Heart right ventricle (tissue), 16 donors: Measurements from ENCODE around the gene SEL1L. TPM values are rescaled to one million over a fixed set of nuclear protein-coding genes. Genes with fewer than 3 reads are reported as not detected.

Experiments used
- ATAC-seq, 8 donors: fragments of 200-7000 bp; cut with Tn5 transposase; one replicate each; pipeline ENCODE4 v1.9.1; 2020; ENCODE audit warnings: mild to moderate bottlenecking in 8 of 8, moderate library complexity in 8 of 8, moderate number of reproducible peaks in 1 of 8
- DNase-seq, 2 donors: peaks; one replicate each; pipeline ENCODE4 v3.0.0-alpha.2; 2020
- H3K27ac ChIP-seq, 10 donors: fragments of 200-600 bp; sonication (generic) in 2 of 10; one replicate each; pipeline versions ENCODE4 v1.5.0 to v1.8.0; 2020 to 2022; ENCODE audit warnings: mild to moderate bottlenecking in 3 of 10
- H3K27me3 ChIP-seq, 7 donors: fragments of 200-600 bp; one replicate each; pipeline ENCODE4 v1.8.0; 2021 to 2022; ENCODE audit warnings: mild to moderate bottlenecking in 2 of 7
- H3K36me3 ChIP-seq, 9 donors: fragments of 200-600 bp; sonication (generic) in 1 of 9; one replicate each; pipeline versions ENCODE4 v1.5.0 to v1.8.0; 2020 to 2022; ENCODE audit warnings: mild to moderate bottlenecking in 2 of 9
- H3K4me1 ChIP-seq, 9 donors: fragments of 200-600 bp; sonication (generic) in 1 of 9; one replicate each; pipeline versions ENCODE4 v1.5.0 to v1.8.0; 2020 to 2022; ENCODE audit warnings: mild to moderate bottlenecking in 4 of 9
- H3K4me3 ChIP-seq, 10 donors: fragments of 200-600 bp; sonication (generic) in 2 of 10; one replicate each; pipeline versions ENCODE4 v1.5.0 to v1.8.0; 2020 to 2022; ENCODE audit warnings: mild to moderate bottlenecking in 7 of 10, moderate library complexity in 2 of 10
- H3K9me3 ChIP-seq, 11 donors: fragments of 200-600 bp in 10 of 11; sonication (generic) in 2 of 11; one replicate each; pipeline versions ENCODE4 v1.5.0 to v1.8.0; 2013 to 2022; ENCODE audit warnings: mild to moderate bottlenecking in 2 of 11, control low read depth in 1 of 11, moderate library complexity in 1 of 11
- WGBS, 2 donors: extraction: QIAGEN DNeasy Blood & Tissue Kit; methylation state at CpG; one replicate each; pipeline ENCODE4 v1.1.7; 2013; ENCODE audit warnings: inconsistent platforms in 1 of 2; 5-methylcytosine and 5-hydroxymethylcytosine counted together
- intact Hi-C, 10 donors: fragments of 100-400 bp; cut with DNase I; formaldehyde crosslinking; loops; one replicate each; pipeline versions ENCODE4 v1.11.1 to v1.14.2; 2022
- polyA plus RNA-seq, 2 donors: library from polyadenylated mRNA; stranded (reverse); fragments of 200-250 nt; gene quantifications; one replicate each; pipeline ENCODE4 v1.2.3, GENCODE V29; 2013
- total RNA-seq, 10 donors: library from RNA; stranded (reverse); fragmentation: NEBNext Ultra II Directional in 3 of 10; extraction: Animal tissue kit (Norgen Biotek cat#: 25700) in 3 of 10; gene quantifications; one replicate each; pipeline versions ENCODE4 v1.2.1 to v1.2.4, GENCODE V29; 2021 to 2023
- TF ChIP-seq, protein P1 (sequence below), 9 donors: fragments of 200-600 bp; sonication (generic) in 2 of 9; IDR thresholded peaks; one replicate each; pipeline versions ENCODE4 v1.5.0 to v1.8.0; 2021 to 2022; ENCODE audit warnings: antibody characterized with exemption in 9 of 9, mild to moderate bottlenecking in 5 of 9, moderate library complexity in 1 of 9
- donor health status: Arrhythmogenic right ventricular cardiomyopathy.
- donor health status: ischemic (EF 13 %, LVEDD 7.1; RV severe dilation, severe dysfunction).
- donor health status: healthy with polysubstance abuse.
- donor health status: DM: no; HTN: yes; CAD: no.
- donor health status: DM: no; HTN: no; CAD: no.
- donor health status: ischemic (EF 25% LVEDD 6.9; RV normal size, moderate dysfunction).
- donor health status: ischemic (EF 25% LVEDD 5.7; RV mildly dilated, moderate dysfunction).
- donor health status: healthy.
- donor health status: DM: yes; HTN: yes; CAD: no.
- donor health status: Ischemic cardiomyopathy.
- donor health status: ischemic (EF 35%, LVEDD 5.7; RV mildly dilated, moderate dysfunction).
- donor health status: nonischemic (EF 11% LVEDD 7.7; RV severe dilation, severe dysfunction).
- donor health status: DM: yes; HTN: yes; CAD: no.
- donor health status: PGD.
- donor health status: ischemic (EF 29% LVEDD 5.4; RV normal size, mild dysfunction).
- donor health status: nonischemic (EF 23%, LVEDD 6.1; RV moderate dilation, normal function).

Gene SEL1L
- total and polyA plus RNA-seq, 12 donors, result 10.6 to 87.7 (median 57.1) TPM

- Histone ChIP-seq H3K4me1 (peaks cover 0 to 37% (median 19%) of the 10 kb centered on the region in 9 donors), H3K27me3 (peaks cover 0 to 34% (median 11%) of the 10 kb centered on the region in 7 donors), H3K4me3 (no peak overlapping the region), H3K36me3 (no peaks in the 10 kb centered on the region), H3K9me3 (no peaks in the 10 kb centered on the region), H3K27ac (peak overlapping the region in 3 of 10 donors; percentile 58 to 77 (median 72))
- no peak for DNase-seq
- no peak for ATAC-seq
- TF ChIP-seq, protein P1, sequence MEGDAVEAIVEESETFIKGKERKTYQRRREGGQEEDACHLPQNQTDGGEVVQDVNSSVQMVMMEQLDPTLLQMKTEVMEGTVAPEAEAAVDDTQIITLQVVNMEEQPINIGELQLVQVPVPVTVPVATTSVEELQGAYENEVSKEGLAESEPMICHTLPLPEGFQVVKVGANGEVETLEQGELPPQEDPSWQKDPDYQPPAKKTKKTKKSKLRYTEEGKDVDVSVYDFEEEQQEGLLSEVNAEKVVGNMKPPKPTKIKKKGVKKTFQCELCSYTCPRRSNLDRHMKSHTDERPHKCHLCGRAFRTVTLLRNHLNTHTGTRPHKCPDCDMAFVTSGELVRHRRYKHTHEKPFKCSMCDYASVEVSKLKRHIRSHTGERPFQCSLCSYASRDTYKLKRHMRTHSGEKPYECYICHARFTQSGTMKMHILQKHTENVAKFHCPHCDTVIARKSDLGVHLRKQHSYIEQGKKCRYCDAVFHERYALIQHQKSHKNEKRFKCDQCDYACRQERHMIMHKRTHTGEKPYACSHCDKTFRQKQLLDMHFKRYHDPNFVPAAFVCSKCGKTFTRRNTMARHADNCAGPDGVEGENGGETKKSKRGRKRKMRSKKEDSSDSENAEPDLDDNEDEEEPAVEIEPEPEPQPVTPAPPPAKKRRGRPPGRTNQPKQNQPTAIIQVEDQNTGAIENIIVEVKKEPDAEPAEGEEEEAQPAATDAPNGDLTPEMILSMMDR (IDR thresholded peaks at IDR 0.05), result no peak
- 37 to 78% methylated on average over 3 of the region's 3 CpGs for WGBS, 2 donors
- intact Hi-C loops, result loop anchor here in 5 of 10 donors (5.0 to 10.0 kb wide), 4 partner anchors 179 to 496 kb away; partner anchors contain the start of gene TSHR (in 1 of the 5)
Measured at GRCh38 chr14:81450976-81451375, 82.7 kb downstream of the SEL1L start.

GRCh38 chr14:81450100-81450531 lies 83.5 kb downstream of the SEL1L start:
- peaks cover 0 to 37% (median 19%) of the 10 kb centered on the region in 9 donors for H3K4me1 ChIP-seq
- DNase-seq (peak; percentile 58 to 71), ATAC-seq (peak; percentile 77 to 88 (median 82))
- WGBS, 2 donors, result 32 to 36% methylated on average over 10 of the region's 10 CpGs
- peaks cover 0 to 43% (median 11%) of the 10 kb centered on the region in 7 donors for H3K27me3 ChIP-seq
- H3K36me3 ChIP-seq, result no peaks in the 10 kb centered on the region
- peak overlapping the region in 1 of 10 donors; percentile 3 for H3K4me3 ChIP-seq
- intact Hi-C loops, result loop anchor here in 5 of 10 donors (5.0 to 10.0 kb wide), 4 partner anchors 178 to 495 kb away; partner anchors contain the start of gene TSHR (in 1 of the 5)
- peak overlapping the region in 7 of 10 donors; percentile 17 to 77 (median 68) for H3K27ac ChIP-seq
- no peaks in the 10 kb centered on the region for H3K9me3 ChIP-seq
- TF ChIP-seq, protein P1 (IDR thresholded peaks at IDR 0.05), result no peak

DNA sequence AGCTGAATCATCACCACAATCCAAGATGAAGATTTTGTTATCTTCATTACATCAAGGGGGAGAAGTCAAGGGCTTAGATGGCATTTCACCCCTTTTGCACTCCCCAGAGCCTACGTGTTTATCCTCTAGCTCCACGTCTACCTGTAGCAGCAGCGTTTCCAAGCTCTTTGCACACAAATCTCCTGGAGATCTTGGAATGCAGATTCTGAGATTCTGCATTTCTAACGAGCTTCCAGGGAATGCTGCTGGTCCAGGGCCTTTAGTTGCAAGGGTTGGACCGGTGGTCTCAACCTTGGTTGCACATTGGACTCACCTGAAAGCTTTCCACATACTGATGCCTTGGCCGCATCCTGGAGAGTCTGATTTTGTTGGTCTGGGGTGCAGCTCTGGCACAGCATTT lies 84.1 kb downstream of the SEL1L start:
- H3K9me3 ChIP-seq, result no peaks in the 10 kb centered on the region
- H3K27me3 ChIP-seq, result peaks cover 0 to 48% (median 11%) of the 10 kb centered on the region in 7 donors
- ATAC-seq, result no peak
- H3K36me3 ChIP-seq, result no peaks in the 10 kb centered on the region
- DNase-seq, result no peak
- WGBS, 2 donors, result 59 to 65% methylated on average over 6 of the region's 6 CpGs
- TF ChIP-seq, protein P1 (IDR thresholded peaks at IDR 0.05), result no peak
- H3K27ac ChIP-seq, result peak overlapping the region in 9 of 10 donors; percentile 17 to 77 (median 58)
- intact Hi-C loops, result no loop called here
- peak overlapping the region in 2 of 10 donors; percentile 2 to 3 for H3K4me3 ChIP-seq
- peaks cover 0 to 37% (median 19%) of the 10 kb centered on the region in 9 donors for H3K4me1 ChIP-seq

- DNase-seq (peak in 1 of 2 donors; percentile 29), ATAC-seq (peak; percentile 53 to 76 (median 70))
- Histone ChIP-seq H3K36me3 (no peaks in the 10 kb centered on the region), H3K27ac (peak overlapping the region in 9 of 10 donors; percentile 17 to 77 (median 58)), H3K9me3 (no peaks in the 10 kb centered on the region), H3K4me1 (peaks cover 0 to 37% (median 19%) of the 10 kb centered on the region in 9 donors), H3K4me3 (no peak overlapping the region), H3K27me3 (peaks cover 0 to 53% (median 11%) of the 10 kb centered on the region in 7 donors)
- 30 to 38% methylated on average over 4 of the region's 4 CpGs for WGBS, 2 donors
- intact Hi-C loops, result no loop called here
- TF ChIP-seq, protein P1 (IDR thresholded peaks at IDR 0.05), result no peak
Measured at GRCh38 chr14:81449114-81449513, 84.5 kb downstream of the SEL1L start.
